Thyroid gland (tissue), 4 donors: Measurements from ENCODE around the gene EFNA2.

Source experiments
- POLR2A ChIP-seq, 2 donors: fragments of 450-650 bp; IDR thresholded peaks; one replicate each; pipeline ENCODE4 v1.6.1; 2017; ENCODE audit warnings: antibody characterized with exemption in 2 of 2, mild to moderate bottlenecking in 2 of 2, moderate library complexity in 1 of 2
- TF ChIP-seq, protein P1 (sequence below), 6 experiments: fragments of 200-600 bp in 3 of 6; fragments of 450-650 bp in 3 of 6; sonication (generic) in 3 of 6; IDR thresholded peaks; one replicate each; pipeline ENCODE4 v1.5.1; 2016 to 2019; ENCODE audit warnings: antibody characterized with exemption in 6 of 6, mild to moderate bottlenecking in 2 of 6, inconsistent platforms in 1 of 6, moderate library complexity in 1 of 6

DNA sequence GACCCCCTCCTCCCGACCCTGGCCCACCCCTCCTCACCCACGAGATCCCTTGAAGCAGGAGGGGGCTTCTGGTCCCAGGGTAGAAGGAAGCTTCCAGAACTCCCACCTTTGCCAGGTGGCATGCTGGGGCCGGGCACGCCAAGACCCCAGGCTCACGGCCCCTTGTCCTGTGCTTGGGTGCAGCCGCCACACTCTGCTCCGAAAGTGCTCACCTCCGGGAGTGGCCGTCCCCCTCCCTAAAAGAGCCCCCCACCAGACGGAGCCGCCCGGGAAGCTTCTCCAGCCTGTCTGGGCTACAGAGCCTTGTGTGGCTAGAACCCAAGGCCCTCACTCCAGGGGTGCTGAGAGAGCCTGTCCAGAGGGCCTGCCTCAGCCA lies 1.8 kb upstream of the EFNA2 start:
- TF ChIP-seq, protein P1, sequence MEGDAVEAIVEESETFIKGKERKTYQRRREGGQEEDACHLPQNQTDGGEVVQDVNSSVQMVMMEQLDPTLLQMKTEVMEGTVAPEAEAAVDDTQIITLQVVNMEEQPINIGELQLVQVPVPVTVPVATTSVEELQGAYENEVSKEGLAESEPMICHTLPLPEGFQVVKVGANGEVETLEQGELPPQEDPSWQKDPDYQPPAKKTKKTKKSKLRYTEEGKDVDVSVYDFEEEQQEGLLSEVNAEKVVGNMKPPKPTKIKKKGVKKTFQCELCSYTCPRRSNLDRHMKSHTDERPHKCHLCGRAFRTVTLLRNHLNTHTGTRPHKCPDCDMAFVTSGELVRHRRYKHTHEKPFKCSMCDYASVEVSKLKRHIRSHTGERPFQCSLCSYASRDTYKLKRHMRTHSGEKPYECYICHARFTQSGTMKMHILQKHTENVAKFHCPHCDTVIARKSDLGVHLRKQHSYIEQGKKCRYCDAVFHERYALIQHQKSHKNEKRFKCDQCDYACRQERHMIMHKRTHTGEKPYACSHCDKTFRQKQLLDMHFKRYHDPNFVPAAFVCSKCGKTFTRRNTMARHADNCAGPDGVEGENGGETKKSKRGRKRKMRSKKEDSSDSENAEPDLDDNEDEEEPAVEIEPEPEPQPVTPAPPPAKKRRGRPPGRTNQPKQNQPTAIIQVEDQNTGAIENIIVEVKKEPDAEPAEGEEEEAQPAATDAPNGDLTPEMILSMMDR (IDR thresholded peaks at IDR 0.05), result no peak
- no peak for TF ChIP-seq POLR2A (IDR thresholded peaks at IDR 0.05)
